H4 (cell line): ENCODE data around the gene FANCE. TPM values are rescaled to one million over a fixed set of nuclear protein-coding genes. Genes with fewer than 3 reads are reported as not detected.

Experiments used
- DNase-seq: peaks from one replicate; pipeline ENCODE4 v3.0.0-alpha.2; 2015; ENCODE audit warnings: low spot score
- total RNA-seq: library from RNA; depleted of rRNA; stranded (reverse); fragments of >200 nt; shearing (Covaris generic); gene quantifications from 2 replicates; pipeline ENCODE4 v1.2.3, GENCODE V29; 2014

The FANCE gene
- total RNA-seq, 1 experiment from 2014 or later, result 5.9 TPM

- DNase-seq, result no peak
These were observed 32.8 kb downstream of the FANCE start for GRCh38 chr6:35484921-35485392.

DNA sequence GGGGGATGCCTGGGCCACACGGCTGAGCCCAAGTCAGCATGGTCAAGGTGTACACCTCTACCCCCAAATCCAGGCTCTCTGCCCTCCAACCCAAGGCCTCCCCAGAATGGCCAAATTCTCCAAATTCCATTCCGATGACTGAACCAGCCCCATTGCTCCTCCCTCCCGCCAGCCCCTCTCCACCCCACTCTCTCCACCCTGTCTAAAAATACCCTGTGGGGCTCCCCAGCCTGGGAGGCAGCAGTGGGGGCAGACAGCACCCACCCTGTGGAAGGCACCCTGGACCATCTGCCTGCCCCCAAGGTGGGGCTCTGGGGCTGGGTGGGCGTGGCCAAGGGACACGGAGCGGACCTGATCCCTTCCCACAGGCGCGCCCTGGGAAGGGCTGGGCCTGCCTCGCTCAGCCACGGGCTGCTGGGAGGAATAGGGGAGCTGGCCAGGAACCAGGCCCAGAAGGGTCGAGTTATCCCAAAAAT is 33.3 kb downstream of the FANCE start:
- no peak for DNase-seq

DNA sequence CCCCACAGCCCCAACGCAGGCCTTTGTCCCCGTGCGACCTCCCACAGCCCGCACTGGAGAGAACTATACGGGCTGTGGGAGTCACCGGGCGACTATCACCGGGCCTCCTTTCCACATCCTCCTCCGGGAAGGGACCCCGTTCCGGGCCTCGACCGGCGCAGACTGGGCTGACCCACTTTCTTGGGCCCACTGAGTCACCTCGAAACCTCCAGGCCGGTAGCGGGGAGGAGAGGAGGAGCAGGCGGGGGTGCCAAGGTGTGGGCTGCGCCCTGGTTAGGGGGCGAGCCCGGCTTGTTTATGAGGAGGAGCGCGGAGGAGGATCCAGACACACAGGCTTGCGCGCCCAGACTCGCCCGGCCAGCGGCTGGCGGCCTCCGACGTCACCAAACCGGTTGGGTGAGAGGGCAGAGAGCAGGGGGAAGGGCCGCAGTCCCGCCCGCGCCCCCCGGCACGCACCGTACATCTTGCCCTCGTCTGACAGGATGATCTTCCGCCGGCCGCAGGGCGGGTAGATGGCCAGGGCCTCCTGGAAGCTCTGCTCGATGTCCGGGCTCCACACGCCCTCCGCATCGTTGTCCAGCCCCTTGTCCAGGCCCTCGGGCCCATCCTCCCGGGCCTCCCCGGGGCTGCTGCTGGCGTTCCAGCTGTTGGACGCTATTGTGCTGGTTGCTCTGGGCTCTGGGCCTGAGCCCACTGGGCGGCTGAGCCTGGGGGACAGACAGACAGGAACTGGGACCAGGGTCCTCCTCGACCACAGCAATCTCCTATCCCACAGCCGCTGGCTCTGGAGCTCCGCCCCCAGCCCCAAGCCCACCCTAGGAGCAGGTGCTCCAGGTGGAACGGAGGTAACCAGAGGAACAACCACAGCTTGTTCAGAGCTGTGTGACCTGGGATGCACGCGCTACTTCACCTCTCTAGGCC is 34.1 kb downstream of the FANCE start:
- DNase-seq, result no peak

GRCh38 chr6:35487658-35488516 is 35.7 kb downstream of the FANCE start:
- DNase-seq, result peak; percentile 74

- no peak for DNase-seq
These were observed 36.4 kb downstream of the FANCE start for GRCh38 chr6:35488517-35488862.

GRCh38 chr6:35489066-35489465 is 36.9 kb downstream of the FANCE start:
- no peak for DNase-seq

GRCh38 chr6:35489995-35490791 is 38.1 kb downstream of the FANCE start:
- no peak for DNase-seq

- no peak for DNase-seq
These were observed 38.9 kb downstream of the FANCE start for GRCh38 chr6:35490821-35491557.

DNA sequence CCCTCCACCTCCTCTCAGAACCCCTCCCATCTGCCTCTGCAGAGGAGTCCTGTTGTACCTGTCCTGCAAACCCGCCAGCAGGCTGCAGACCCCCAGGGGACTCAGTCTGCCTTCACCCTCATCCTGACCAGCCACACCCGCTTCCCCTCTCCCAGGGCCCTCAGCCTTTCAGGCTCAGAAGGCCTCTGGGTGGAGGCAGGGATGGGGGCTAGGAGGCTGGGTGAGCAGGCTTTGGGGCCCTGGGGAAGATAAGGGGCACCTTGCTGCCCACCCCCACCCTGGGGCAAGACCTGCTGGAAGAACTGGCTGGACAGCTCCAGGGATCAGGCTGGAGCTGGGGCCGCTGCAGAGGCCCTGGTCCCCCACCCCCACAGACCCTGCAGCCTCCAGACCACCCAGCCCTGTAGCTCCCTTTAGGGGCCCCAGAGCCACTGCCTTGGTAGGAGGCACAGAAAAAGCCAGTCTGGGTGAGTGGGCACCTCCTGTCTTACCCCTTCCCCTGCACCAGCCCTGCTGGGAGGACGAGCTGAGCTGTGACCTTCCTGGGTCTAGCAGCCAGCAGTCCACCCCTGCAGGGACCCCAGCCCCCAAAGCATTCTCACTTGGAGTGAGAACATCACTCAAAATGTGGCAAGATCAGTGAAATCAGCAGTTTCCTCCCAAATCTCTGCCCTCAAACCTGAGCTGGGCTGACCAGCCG is 39.6 kb downstream of the FANCE start:
- DNase-seq, result no peak

DNA sequence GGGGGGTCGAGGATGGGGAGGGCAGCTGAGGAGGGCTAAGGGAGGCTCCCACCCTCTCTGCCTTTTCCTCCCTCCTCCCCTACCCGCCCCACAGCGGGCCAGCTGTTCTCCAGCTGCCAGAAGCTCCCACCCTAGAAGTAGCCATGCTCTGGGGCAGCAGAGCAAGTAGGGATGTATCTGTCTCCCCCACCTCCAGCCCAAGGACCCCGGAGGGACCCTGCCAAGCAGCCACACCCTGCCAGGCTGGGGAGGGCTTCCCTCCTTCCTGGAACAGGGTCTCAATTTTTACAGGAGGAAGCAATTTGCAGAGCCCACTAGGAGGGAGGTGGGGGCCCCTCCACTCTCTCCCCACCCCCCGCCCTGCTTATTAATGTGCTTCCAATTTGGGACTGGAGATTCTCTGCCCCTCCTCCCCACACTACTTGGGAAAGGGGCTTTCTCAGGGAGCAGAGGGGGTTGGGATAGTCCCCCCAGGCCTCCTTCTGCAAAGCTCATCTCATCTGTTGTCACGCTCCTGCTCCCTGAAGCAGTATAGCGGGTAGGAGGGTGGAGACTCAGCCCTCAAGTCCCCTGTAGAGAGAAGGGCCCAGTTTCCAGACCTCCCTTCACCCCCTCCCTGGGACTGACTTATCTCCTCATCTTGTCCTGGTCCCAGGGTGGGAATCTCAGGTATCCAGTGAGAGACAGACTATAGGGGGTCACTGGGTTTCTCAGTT is 40.3 kb downstream of the FANCE start:
- DNase-seq, result no peak

DNA sequence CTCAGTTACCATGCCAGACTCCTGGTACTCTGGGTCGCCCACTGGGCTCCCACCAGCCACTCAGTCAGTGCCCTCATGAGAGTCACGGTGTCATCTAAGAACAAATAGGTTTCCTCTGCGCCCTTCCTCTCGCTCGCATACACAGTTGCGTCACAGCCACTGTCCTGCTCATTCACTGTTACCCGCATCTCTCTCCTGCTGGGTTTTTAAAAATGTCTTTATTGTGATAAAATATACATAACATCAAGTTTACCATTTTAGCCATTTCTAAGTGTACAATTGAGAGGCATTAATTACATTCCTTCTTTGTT is 40.8 kb downstream of the FANCE start:
- DNase-seq, result no peak

- no peak for DNase-seq
These were observed 41.3 kb downstream of the FANCE start for GRCh38 chr6:35493307-35493983.

DNA sequence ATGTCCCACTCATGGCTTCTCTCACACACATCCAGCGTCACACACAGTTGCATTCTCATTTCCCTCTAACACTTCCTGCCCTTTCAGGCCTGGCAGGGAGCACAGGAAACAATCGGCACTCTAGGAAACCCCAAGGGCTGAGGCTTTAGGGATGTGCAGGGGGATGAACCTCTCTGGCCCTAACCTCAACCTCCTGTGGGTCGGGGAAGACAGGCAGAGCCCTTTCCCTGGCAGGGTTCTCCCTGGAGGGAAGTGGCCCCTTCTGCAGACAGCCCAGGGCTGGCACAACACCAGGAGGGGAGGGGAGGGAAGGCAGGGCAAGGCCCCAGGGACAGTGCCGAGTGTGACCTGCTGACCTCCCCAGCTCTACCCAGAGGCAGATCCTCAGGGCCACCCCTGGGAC is 42.0 kb downstream of the FANCE start:
- no peak for DNase-seq

- no peak for DNase-seq
These were observed 43.3 kb downstream of the FANCE start for GRCh38 chr6:35495258-35496035.

- no peak for DNase-seq
These were observed 44.1 kb downstream of the FANCE start for GRCh38 chr6:35496036-35496840.

GRCh38 chr6:35496841-35497570 is 44.9 kb downstream of the FANCE start, which contains the start of gene TEAD3:
TEAD3 (minus strand) TSS chr6:35497079.
- peak; percentile 41 for DNase-seq
